H1 (cell line): ENCODE results near the gene KRTAP15-1. TPM values are rescaled to one million over a fixed set of nuclear protein-coding genes. Genes with fewer than 3 reads are reported as not detected.

Experiments
- CTCF ChIA-PET: fragments of 300-600 bp; sonication (Branson Sonifier 250); formaldehyde crosslinking; loops from one replicate; lab custom pipeline; 2021; ENCODE audit not compliant: partially characterized antibody; lab: Charles Lee
- POLR2A ChIA-PET: fragments of 300-600 bp; sonication (Branson Sonifier 250); formaldehyde crosslinking; loops from one replicate; lab custom pipeline; 2021; ENCODE audit warnings: inconsistent platforms; ENCODE audit not compliant: partially characterized antibody; lab: Charles Lee
- DNase-seq, 2 experiments: peaks; one replicate each; pipeline versions ENCODE4 v3.0.0 to v3.0.0-alpha.2; 2010 to 2022; ENCODE audit warnings: low spot score in 2 of 2, low read depth in 1 of 2, mixed read lengths in 1 of 2
- FAIRE-seq: peaks from 2 replicates; lab custom pipeline; 2011; peaks lifted over from hg19 to GRCh38; lab: Jason Lieb, UNC
- H2AFZ ChIP-seq: 2 replicates; pipeline ENCODE4 v1.8.1; 2012; ENCODE audit warnings: low read length, inconsistent platforms
- H2AK5ac ChIP-seq: 2 replicates; pipeline ENCODE4 v1.6.1; 2013; ENCODE audit warnings: low read depth, low read length
- H2BK120ac ChIP-seq: replicated peaks from 2 replicates; pipeline ENCODE3; 2013; ENCODE audit warnings: low read depth, low read length, inconsistent platforms
- H2BK12ac ChIP-seq: 2 replicates; pipeline ENCODE4 v1.6.1; 2013; ENCODE audit warnings: low read depth, low read length
- H2BK15ac ChIP-seq: 2 replicates; pipeline ENCODE4 v1.6.1; 2013; ENCODE audit warnings: low read length
- H2BK20ac ChIP-seq: 2 replicates; pipeline ENCODE4 v1.6.1; 2013; ENCODE audit warnings: low read length
- H2BK5ac ChIP-seq: 2 replicates; pipeline ENCODE4 v1.6.1; 2013; ENCODE audit warnings: low read depth, low read length
- H3K14ac ChIP-seq: 2 replicates; pipeline ENCODE4 v1.6.1; 2013; ENCODE audit warnings: inconsistent platforms; ENCODE audit not compliant: insufficient read length
- H3K18ac ChIP-seq: 2 replicates; pipeline ENCODE4 v1.6.1; 2013; ENCODE audit warnings: low read length; ENCODE audit errors: extremely low read depth
- H3K23ac ChIP-seq: 2 replicates; pipeline ENCODE4 v1.6.1; 2013; ENCODE audit warnings: inconsistent platforms; ENCODE audit not compliant: insufficient read length
- H3K23me2 ChIP-seq: 2 replicates; pipeline ENCODE4 v1.6.1; 2013; ENCODE audit warnings: low read depth, low read length
- H3K27ac ChIP-seq: 2 replicates; pipeline ENCODE4 v1.6.1; 2011; ENCODE audit warnings: low read depth, low read length, inconsistent platforms
- H3K27me3 ChIP-seq, 4 experiments: replicated peaks in 1 of 4; 1 replicate in 1 of 4; 2 replicates in 3 of 4; pipeline versions ENCODE4 v1.6.1 to v1.8.1; 2011 to 2013; ENCODE audit warnings: low read length in 3 of 4, mild to moderate bottlenecking in 3 of 4, inconsistent platforms in 2 of 4, mixed read lengths in 2 of 4, moderate library complexity in 1 of 4; ENCODE audit not compliant: control insufficient read depth in 3 of 4, insufficient read depth in 3 of 4; ENCODE audit errors: extremely low read depth in 1 of 4
- H3K36me3 ChIP-seq, 4 experiments: 2 replicates each; pipeline versions ENCODE4 v1.6.1 to v1.8.1; 2011 to 2013; ENCODE audit warnings: mild to moderate bottlenecking in 4 of 4, low read length in 3 of 4, moderate library complexity in 2 of 4, control low read depth in 1 of 4, inconsistent platforms in 1 of 4; ENCODE audit not compliant: insufficient read depth in 4 of 4, control insufficient read depth in 2 of 4
- H3K4ac ChIP-seq: replicated peaks from 2 replicates; pipeline ENCODE3; 2013; ENCODE audit warnings: low read length, low read depth, mixed read lengths, inconsistent platforms; ENCODE audit not compliant: insufficient read length
- H3K4me1 ChIP-seq, 4 experiments: replicated peaks in 1 of 4; 1 replicate in 1 of 4; 2 replicates in 3 of 4; pipeline versions ENCODE4 v1.6.1 to v1.8.1; 2011 to 2013; ENCODE audit warnings: low read length in 3 of 4, inconsistent platforms in 2 of 4, mixed read lengths in 1 of 4; ENCODE audit not compliant: insufficient read depth in 4 of 4, control insufficient read depth in 3 of 4
- H3K4me2 ChIP-seq, 2 experiments: 2 replicates each; pipeline versions ENCODE4 v1.6.1 to v1.8.1; 2011 to 2013; ENCODE audit warnings: low read depth in 2 of 2, low read length in 2 of 2, control low read depth in 1 of 2, inconsistent platforms in 1 of 2, mild to moderate bottlenecking in 1 of 2; ENCODE audit not compliant: insufficient read depth in 1 of 2
- H3K4me3 ChIP-seq, 4 experiments: fragments of 200-600, 300-600 bp in 1 of 4; sonication (generic), shearing (Covaris generic), sonication (Bioruptor Twin) in 1 of 4; 2 replicates each; pipeline versions ENCODE4 v1.5.1 to v1.8.1; 2011 to 2016; ENCODE audit warnings: low read length in 4 of 4, low read depth in 3 of 4, control low read depth in 2 of 4, inconsistent platforms in 2 of 4, mild to moderate bottlenecking in 2 of 4, mixed read lengths in 1 of 4, moderate library complexity in 1 of 4; ENCODE audit not compliant: insufficient read depth in 2 of 4; ENCODE audit errors: extremely low read depth in 1 of 4
- H3K56ac ChIP-seq: replicated peaks from 2 replicates; pipeline ENCODE3; 2013; ENCODE audit warnings: low read depth, mild to moderate bottlenecking, mixed read lengths, low read length, inconsistent platforms; ENCODE audit not compliant: insufficient read length
- H3K79me1 ChIP-seq: 2 replicates; pipeline ENCODE4 v1.6.1; 2013; ENCODE audit warnings: low read depth, low read length, control low read depth
- H3K79me2 ChIP-seq, 2 experiments: 2 replicates each; pipeline versions ENCODE4 v1.6.1 to v1.8.1; 2012 to 2013; ENCODE audit warnings: low read length in 2 of 2, mild to moderate bottlenecking in 2 of 2, inconsistent platforms in 1 of 2; ENCODE audit not compliant: insufficient read depth in 2 of 2, control insufficient read depth in 1 of 2
- H3K9ac ChIP-seq, 4 experiments: replicated peaks in 1 of 4; 1 replicate in 1 of 4; 2 replicates in 3 of 4; pipeline versions ENCODE4 v1.6.1 to v1.8.1; 2011 to 2013; ENCODE audit warnings: low read depth in 3 of 4, low read length in 3 of 4, control low read depth in 2 of 4, mild to moderate bottlenecking in 2 of 4, moderate library complexity in 2 of 4, inconsistent platforms in 1 of 4; ENCODE audit errors: extremely low read depth in 1 of 4
- H3K9me3 ChIP-seq, 2 experiments: 2 replicates each; pipeline versions ENCODE4 v1.6.1 to v1.8.1; 2012 to 2013; ENCODE audit warnings: mild to moderate bottlenecking in 2 of 2, moderate library complexity in 2 of 2, control low read depth in 1 of 2, inconsistent platforms in 1 of 2, low read depth in 1 of 2, low read length in 1 of 2, mixed read lengths in 1 of 2; ENCODE audit not compliant: insufficient read depth in 2 of 2
- H4K20me1 ChIP-seq, 2 experiments: replicated peaks in 1 of 2; 2 replicates each; pipeline versions ENCODE3 to v1.8.1; 2011 to 2013; ENCODE audit warnings: inconsistent platforms in 2 of 2, low read length in 2 of 2, mild to moderate bottlenecking in 1 of 2; ENCODE audit not compliant: insufficient read depth in 2 of 2, control insufficient read depth in 1 of 2
- H4K5ac ChIP-seq: 2 replicates; pipeline ENCODE4 v1.6.1; 2013; ENCODE audit warnings: low read length, low read depth, mixed read lengths, inconsistent platforms; ENCODE audit not compliant: insufficient read length
- H4K8ac ChIP-seq: 2 replicates; pipeline ENCODE4 v1.8.0; 2013; ENCODE audit warnings: mild to moderate bottlenecking, moderate library complexity, low read length, inconsistent platforms; ENCODE audit not compliant: insufficient read depth; ENCODE audit errors: extremely low read depth
- H4K91ac ChIP-seq: replicated peaks from 2 replicates; pipeline ENCODE3; 2013; ENCODE audit warnings: low read length, mixed read lengths, inconsistent platforms; ENCODE audit not compliant: insufficient read length
- ATF2 ChIP-seq: IDR thresholded peaks from 2 replicates; pipeline ENCODE4 v1.6.1; 2012; ENCODE audit warnings: low read length, inconsistent platforms
- CBX5 ChIP-seq: fragments of 300-800, 300-1000 bp; sonication (generic); IDR thresholded peaks from 2 replicates; pipeline ENCODE4 v1.7.1; 2016; ENCODE audit warnings: antibody characterized with exemption, low read length, low read depth
- JUN ChIP-seq: IDR thresholded peaks from 2 replicates; pipeline ENCODE4 v1.6.1; 2011; ENCODE audit warnings: low read depth, mild to moderate bottlenecking, improper control_type of control experiment, low read length
- KDM1A ChIP-seq: fragments of 200-600, 300-600 bp; sonication (generic); IDR thresholded peaks from 2 replicates; pipeline ENCODE4 v1.7.1; 2016; ENCODE audit warnings: mild to moderate bottlenecking, low read length, borderline replicate concordance
- TCF12 ChIP-seq: IDR thresholded peaks from 2 replicates; pipeline ENCODE4 v1.6.1; 2011; ENCODE audit warnings: low read depth, mild to moderate bottlenecking, low read length
- WGBS, 2 experiments: shearing (Covaris generic) in 1 of 2; methylation state at CpG; one replicate each; pipeline versions ENCODE4 v1.1.6 to v1.1.7; 2013 to 2015; ENCODE audit warnings: low lambda C conversion rate in 2 of 2, mixed read lengths in 2 of 2, inconsistent platforms in 1 of 2, low coverage in 1 of 2, missing lambda C conversion rate in 1 of 2; ENCODE audit not compliant: insufficient replicate concordance in 2 of 2, insufficient coverage in 1 of 2, insufficient read length in 1 of 2; ENCODE audit errors: extremely low coverage in 1 of 2, missing lambda C conversion rate in 1 of 2; 5-methylcytosine and 5-hydroxymethylcytosine counted together
- long read RNA-seq, 2 experiments: library from RNA in 1 of 2; library from capped mRNA in 1 of 2; stranded (forward); transcript quantifications; one replicate each; pipeline ENCODE4 v2.0.0, GENCODE V29; 2021; ENCODE audit warnings: inconsistent platforms in 1 of 2
- polyA minus RNA-seq, 3 experiments: library from RNA; depleted of rRNA, polyadenylated mRNA; stranded (reverse); fragments of >200 nt; gene quantifications; 1 replicate in 2 of 3; 2 replicates in 1 of 3; pipeline ENCODE4 v1.2.3, GENCODE V29; 2011
- polyA plus RNA-seq, 7 experiments: library from polyadenylated mRNA; depleted of rRNA in 3 of 7; stranded (reverse) in 5 of 7; unstranded in 2 of 7; fragments of >200 nt in 5 of 7; fragments of 200-250 nt in 2 of 7; gene quantifications; 1 replicate in 5 of 7; 2 replicates in 1 of 7; 4 replicates in 1 of 7; pipeline versions ENCODE4 v1.2.1 to v1.2.3, GENCODE V29; 2011 to 2013; ENCODE audit warnings: missing spikeins in 2 of 7, mixed read lengths in 2 of 7
- total RNA-seq: library from RNA; stranded (reverse); fragmentation: NEBNext Ultra II Directional; extraction: Animal tissue kit (Norgen Biotek cat#: 25700); gene quantifications from 2 replicates; pipeline ENCODE4 v1.2.1, GENCODE V29; 2021

The KRTAP15-1 gene, protein sequence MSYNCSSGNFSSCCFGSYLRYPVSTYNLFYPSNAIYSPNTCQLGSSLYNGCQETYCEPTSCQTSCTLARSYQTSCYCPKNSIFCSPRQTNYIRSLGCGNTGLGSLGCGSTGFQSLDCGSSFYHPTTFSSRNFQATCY
- not detected in 2 replicates for total RNA-seq
- not detected in 2 replicates for polyA plus RNA-seq (2011; rRNA removed)
- polyA plus RNA-seq (2011; cell fraction: cytosol; rRNA removed): not detected
- not detected for polyA plus RNA-seq (2011; cell fraction: nucleus; rRNA removed)
- polyA plus RNA-seq (2012, experiment 1 of 2): not detected in 4 replicates
- polyA plus RNA-seq (2012, experiment 2 of 2): not detected
- polyA plus RNA-seq (2013, experiment 1 of 2): not detected
- polyA plus RNA-seq (2013, experiment 2 of 2): not detected
- not detected in 2 replicates for polyA minus RNA-seq (2011; rRNA and poly(A)+ RNA removed)
- not detected for polyA minus RNA-seq (2011; cell fraction: cytosol; rRNA and poly(A)+ RNA removed)
- not detected for polyA minus RNA-seq (2011; cell fraction: nucleus; rRNA and poly(A)+ RNA removed)
- long read RNA-seq, experiment 1: 0 reads
- long read RNA-seq, experiment 2: 0 reads

DNA sequence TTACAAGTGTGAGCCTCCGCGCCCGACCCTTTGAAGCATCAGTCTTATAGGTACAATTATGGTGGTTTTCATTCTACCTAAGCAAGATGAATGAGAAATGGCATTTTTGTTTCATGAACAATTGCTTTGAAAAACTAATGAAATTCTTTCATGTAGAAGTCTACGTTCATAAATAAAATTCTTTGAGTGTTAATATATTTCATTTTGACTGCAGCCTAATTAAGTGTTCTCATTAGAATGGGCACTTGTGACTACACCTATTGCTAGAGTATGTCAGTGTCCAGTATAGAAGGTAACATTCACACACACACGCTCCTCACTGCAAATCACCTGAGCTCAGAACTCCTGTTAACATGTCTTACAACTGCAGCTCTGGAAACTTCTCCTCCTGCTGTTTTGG lies at the start of gene KRTAP15-1:
TSS of gene KRTAP15-1 (plus strand) at position 301 of the 400 bp plus-strand sequence. CDS start at position 354, 53 bp downstream.
- Histone ChIP-seq H3K27ac (no peak within 1 kb of the TSS), H2BK5ac (no peak within 1 kb of the TSS), H3K23me2 (no peaks in the 10 kb centered on the region), H4K8ac (no peak within 1 kb of the TSS), H3K4me3 (no peak within 1 kb of the TSS), H3K4me2 (no peak within 1 kb of the TSS), H2BK12ac (no peak within 1 kb of the TSS), H3K14ac (no peak within 1 kb of the TSS), H3K9ac (no peak within 1 kb of the TSS), H3K79me2 (no peaks in the 10 kb centered on the region), H2BK20ac (no peak within 1 kb of the TSS), H3K9me3 (no peaks in the 10 kb centered on the region), H3K4me1 (no peaks in the 10 kb centered on the region; a peak in 3 of 7 replicates), H2AFZ (peak within 1 kb of the TSS; percentile 58; the same call in 1 of the 2 replicates), H3K4ac (no peak within 1 kb of the TSS), H4K5ac (no peak within 1 kb of the TSS), H2AK5ac (no peak within 1 kb of the TSS), H3K27me3 (no peaks in the 10 kb centered on the region), H3K79me1 (no peaks in the 10 kb centered on the region), H3K23ac (no peak within 1 kb of the TSS), H2BK15ac (no peak within 1 kb of the TSS), H2BK120ac (no peak within 1 kb of the TSS), H4K91ac (no peak within 1 kb of the TSS), H3K56ac (no peak within 1 kb of the TSS), H3K36me3 (no peaks in the 10 kb centered on the region), H4K20me1 (no peaks in the 10 kb centered on the region), H3K18ac (no peak within 1 kb of the TSS)
- DNase-seq (no peak), FAIRE-seq (no peak)
- ChIA-PET POLR2A (no interaction called here), CTCF (interaction anchor here (1.3 to 1.5 kb wide), 2 partner anchors 10 to 13 kb away, joined by 3 to 4 read pairs; partner anchors contain the start of gene KRTAP13-4)
- TF ChIP-seq JUN: no peak
- TF ChIP-seq ATF2: no peak
- no peak for TF ChIP-seq TCF12
- TF ChIP-seq CBX5: no peak
- no peak for TF ChIP-seq KDM1A
- WGBS, 2 experiments: 96% methylated on average over 5 of the region's 5 CpGs; no CpG with 5 or more reads in 1 of the 2 experiments
